ENCODE data around the gene NACC1. TPM values are rescaled to one million over a fixed set of nuclear protein-coding genes. Genes with fewer than 3 reads are reported as not detected.
A peak's percentile ranks its signal among the peaks of the same experiment; 100 is the strongest.

The NACC1 gene
- total RNA-seq, 2 donors from 2014 or later: 25.4 to 27.3 TPM

DNA sequence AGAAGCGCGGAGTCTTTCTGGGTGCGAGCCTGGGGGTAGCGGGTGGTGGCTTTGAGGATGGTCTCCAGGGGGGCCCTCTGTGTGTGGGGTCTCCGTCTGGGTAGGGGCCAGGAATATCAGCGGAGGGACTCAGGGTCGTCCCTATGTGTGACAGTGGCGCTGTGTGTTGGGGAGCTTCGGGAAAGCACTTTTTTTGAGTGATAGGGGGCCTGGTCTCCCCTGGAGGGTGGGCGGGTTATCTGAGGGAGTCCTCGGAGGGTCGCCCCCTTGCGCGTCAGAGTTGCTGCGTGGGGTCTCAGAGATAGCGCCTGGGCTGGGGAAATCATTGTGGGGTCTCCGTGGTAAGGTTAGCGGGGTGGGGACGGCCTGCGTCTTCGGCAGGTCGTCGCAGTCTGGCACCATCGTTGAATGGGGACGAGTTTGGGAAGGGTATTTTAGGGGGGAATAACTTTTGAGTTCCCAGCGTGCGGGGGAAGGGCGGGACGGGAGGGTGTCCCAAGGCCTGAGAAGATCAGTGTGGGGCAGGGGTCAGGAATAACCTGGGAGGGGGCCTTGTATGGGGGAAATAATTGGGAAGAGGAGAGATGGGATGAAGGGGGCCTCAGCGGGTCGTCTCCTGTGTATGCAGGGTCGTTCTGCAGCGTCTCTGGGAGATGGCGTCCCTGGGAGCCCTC lies 33.0 kb downstream of the NACC1 start:
- no peak for DNase-seq (ENCODE audit: low spot score)
- Histone ChIP-seq H3K9me3 (no peaks in the 10 kb centered on the region), H3K4me3 (peak overlapping the region; percentile 95), H3K27me3 (no peaks in the 10 kb centered on the region), H3K27ac (peak overlapping the region; percentile 99), H3K36me3 (no peaks in the 10 kb centered on the region), H3K4me1 (peaks cover 0 to 48% of the 10 kb centered on the region in 2 donors)
- TF ChIP-seq, protein P1, sequence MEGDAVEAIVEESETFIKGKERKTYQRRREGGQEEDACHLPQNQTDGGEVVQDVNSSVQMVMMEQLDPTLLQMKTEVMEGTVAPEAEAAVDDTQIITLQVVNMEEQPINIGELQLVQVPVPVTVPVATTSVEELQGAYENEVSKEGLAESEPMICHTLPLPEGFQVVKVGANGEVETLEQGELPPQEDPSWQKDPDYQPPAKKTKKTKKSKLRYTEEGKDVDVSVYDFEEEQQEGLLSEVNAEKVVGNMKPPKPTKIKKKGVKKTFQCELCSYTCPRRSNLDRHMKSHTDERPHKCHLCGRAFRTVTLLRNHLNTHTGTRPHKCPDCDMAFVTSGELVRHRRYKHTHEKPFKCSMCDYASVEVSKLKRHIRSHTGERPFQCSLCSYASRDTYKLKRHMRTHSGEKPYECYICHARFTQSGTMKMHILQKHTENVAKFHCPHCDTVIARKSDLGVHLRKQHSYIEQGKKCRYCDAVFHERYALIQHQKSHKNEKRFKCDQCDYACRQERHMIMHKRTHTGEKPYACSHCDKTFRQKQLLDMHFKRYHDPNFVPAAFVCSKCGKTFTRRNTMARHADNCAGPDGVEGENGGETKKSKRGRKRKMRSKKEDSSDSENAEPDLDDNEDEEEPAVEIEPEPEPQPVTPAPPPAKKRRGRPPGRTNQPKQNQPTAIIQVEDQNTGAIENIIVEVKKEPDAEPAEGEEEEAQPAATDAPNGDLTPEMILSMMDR (IDR thresholded peaks at IDR 0.05): no peak

DNA sequence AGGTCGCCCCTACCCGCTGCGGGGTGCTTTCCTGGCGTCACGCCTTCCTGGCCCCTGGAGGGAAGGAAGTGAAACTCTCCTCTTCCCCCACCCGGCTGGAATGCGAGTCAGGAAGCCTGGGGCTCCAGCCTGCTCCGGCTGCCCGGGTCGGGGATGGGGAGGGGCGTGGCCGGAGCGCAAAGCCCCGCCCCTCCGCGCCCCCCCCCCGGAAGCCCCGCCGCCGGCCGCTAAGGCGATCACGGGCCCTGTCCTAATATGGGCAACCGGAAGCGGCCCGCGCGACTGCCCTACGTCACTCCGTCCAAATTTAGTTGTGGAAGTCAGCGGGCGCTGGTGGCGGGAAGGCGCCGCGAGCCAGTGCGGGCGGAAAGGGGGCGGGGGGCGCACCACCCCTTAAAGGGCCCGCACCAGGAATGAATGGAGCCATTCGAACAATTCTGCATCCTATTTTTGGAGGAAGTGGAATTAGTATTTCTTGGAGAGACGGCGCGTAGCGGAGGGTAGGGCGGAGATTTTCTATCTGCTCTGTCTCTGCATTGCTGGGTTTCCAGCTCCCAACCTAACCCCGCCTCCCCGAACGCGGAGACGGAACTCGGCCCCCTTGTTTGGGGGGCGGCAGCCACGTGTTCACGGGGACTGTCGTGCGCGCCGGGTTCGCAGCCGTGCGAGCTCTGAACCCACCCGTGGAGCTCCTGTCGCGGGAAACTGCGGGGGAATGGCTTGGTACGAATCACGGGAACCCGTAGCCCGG lies 33.7 kb downstream of the NACC1 start:
- Histone ChIP-seq H3K27ac (peak overlapping the region; percentile 99), H3K9me3 (no peaks in the 10 kb centered on the region), H3K4me1 (peaks cover 0 to 49% of the 10 kb centered on the region in 2 donors), H3K36me3 (no peaks in the 10 kb centered on the region), H3K4me3 (peak overlapping the region; percentile 95), H3K27me3 (no peaks in the 10 kb centered on the region)
- DNase-seq (ENCODE audit: low spot score): peak; percentile 99
- TF ChIP-seq, protein P1 (IDR thresholded peaks at IDR 0.05): peak in 1 of 2 donors; percentile 10

DNA sequence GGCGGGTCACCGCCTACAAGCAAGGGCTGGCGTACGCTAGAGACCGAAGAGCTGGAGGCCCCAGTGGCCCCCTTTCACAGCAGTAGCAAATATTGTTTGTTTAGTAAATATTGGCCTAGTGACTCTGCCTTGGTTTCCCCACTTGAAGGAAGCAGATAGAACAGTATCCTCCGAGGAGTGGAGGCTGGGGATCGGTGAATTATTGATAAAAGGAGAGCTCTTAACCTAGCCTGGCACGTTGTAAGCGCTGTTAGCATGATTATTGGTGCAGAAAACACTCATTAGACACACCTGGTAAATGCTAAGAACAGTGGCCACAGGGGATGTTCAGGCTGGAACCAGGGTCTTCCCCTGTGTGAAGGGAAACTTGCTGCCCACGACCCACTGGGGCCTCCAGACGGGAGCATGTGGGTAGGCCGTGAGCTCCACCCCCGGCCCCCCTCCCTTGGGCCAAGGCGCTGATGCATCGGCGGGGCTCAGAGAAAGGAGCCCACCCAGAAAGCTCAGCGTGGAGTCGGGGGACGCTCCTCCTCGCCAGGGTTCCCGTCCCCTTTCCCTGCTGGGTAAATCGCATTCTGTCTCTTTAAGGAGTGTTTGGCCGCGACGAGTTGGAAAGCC lies 34.4 kb downstream of the NACC1 start:
- Histone ChIP-seq H3K4me3 (peak overlapping the region; percentile 80 to 95), H3K4me1 (peaks cover 0 to 49% of the 10 kb centered on the region in 2 donors), H3K27ac (peak overlapping the region; percentile 99), H3K27me3 (no peaks in the 10 kb centered on the region), H3K36me3 (no peaks in the 10 kb centered on the region), H3K9me3 (no peaks in the 10 kb centered on the region)
- no peak for DNase-seq (ENCODE audit: low spot score)
- TF ChIP-seq, protein P1 (IDR thresholded peaks at IDR 0.05): no peak

DNA sequence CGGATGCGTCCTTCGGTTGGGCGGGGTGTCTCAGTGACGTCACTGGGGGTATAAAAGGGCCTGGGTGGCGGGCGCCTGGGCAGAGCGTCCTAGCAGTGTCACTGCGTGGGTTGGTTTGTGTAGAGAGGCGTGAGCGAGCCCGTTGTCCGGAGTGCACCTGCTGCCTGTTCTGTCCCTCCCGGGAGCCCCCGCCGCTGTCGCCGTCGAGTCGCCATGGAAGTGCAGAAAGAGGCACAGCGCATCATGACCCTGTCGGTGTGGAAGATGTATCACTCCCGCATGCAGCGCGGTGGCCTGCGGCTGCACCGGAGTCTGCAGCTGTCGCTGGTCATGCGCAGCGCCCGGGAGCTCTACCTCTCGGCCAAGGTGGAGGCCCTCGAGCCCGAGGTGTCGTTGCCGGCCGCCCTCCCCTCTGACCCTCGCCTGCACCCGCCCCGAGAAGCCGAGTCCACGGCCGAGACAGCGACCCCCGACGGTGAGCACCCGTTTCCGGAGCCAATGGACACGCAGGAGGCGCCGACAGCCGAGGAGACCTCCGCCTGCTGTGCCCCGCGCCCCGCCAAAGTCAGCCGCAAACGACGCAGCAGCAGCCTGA lies 35.0 kb downstream of the NACC1 start:
- peak overlapping the region; percentile 80 to 95 for H3K4me3 ChIP-seq
- H3K36me3 ChIP-seq: no peaks in the 10 kb centered on the region
- H3K4me1 ChIP-seq: peaks cover 0 to 49% of the 10 kb centered on the region in 2 donors
- TF ChIP-seq, protein P1 (IDR thresholded peaks at IDR 0.05): peak in 1 of 2 donors; percentile 46
- no peaks in the 10 kb centered on the region for H3K9me3 ChIP-seq
- peak overlapping the region; percentile 99 for H3K27ac ChIP-seq
- peak; percentile 98 for DNase-seq (ENCODE audit: low spot score)
- H3K27me3 ChIP-seq: no peaks in the 10 kb centered on the region

DNA sequence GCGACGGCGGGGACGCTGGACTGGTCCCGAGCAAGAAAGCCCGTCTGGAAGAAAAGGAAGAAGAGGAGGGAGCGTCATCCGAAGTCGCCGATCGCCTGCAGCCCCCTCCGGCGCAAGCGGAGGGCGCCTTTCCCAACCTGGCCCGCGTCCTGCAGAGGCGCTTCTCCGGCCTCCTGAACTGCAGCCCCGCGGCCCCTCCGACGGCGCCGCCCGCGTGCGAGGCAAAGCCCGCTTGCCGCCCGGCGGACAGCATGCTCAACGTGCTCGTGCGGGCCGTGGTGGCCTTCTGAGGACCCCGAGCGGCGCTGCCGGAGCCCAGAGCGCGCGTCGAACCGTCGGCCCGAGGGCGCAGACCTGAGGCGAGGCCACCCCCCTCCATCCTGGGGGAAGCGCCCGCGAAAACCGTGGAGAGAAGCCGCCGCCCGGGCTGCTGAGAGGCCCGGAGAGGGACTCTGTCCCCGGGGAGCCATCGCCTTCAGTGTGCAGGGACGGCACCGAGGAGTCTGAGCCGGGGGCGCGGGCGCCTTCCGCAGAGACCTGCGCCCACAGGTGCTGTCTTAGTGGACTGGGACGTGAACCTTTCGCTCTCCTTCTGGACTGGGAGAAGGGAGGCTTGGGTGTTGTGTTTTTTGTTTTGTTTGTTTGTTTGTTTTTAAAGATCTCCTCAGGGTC lies 35.6 kb downstream of the NACC1 start:
- peak overlapping the region; percentile 80 to 95 for H3K4me3 ChIP-seq
- no peaks in the 10 kb centered on the region for H3K9me3 ChIP-seq
- peak overlapping the region; percentile 99 for H3K27ac ChIP-seq
- H3K27me3 ChIP-seq: no peaks in the 10 kb centered on the region
- TF ChIP-seq, protein P1 (IDR thresholded peaks at IDR 0.05): no peak
- H3K4me1 ChIP-seq: peaks cover 0 to 46% of the 10 kb centered on the region in 2 donors
- H3K36me3 ChIP-seq: no peaks in the 10 kb centered on the region
- DNase-seq (ENCODE audit: low spot score): no peak

Measured in right atrium auricular region (tissue), 2 donors.